GM19239 (cell line): ENCODE data around the gene ZNG1F.
"Not testable (repeated sequence)": the region's sequence is repeated elsewhere in the genome, so short reads cannot be mapped to it uniquely, and the experiment has no call there.

Experiments
- DNase-seq: peaks from one replicate; pipeline ENCODE4 v3.0.0; 2011; ENCODE audit warnings: low spot score; ENCODE audit not compliant: insufficient read length
- FAIRE-seq: peaks from 2 replicates; lab custom pipeline; 2011; peaks lifted over from hg19 to GRCh38; lab: Jason Lieb, UNC

ZNG1F gene

DNA sequence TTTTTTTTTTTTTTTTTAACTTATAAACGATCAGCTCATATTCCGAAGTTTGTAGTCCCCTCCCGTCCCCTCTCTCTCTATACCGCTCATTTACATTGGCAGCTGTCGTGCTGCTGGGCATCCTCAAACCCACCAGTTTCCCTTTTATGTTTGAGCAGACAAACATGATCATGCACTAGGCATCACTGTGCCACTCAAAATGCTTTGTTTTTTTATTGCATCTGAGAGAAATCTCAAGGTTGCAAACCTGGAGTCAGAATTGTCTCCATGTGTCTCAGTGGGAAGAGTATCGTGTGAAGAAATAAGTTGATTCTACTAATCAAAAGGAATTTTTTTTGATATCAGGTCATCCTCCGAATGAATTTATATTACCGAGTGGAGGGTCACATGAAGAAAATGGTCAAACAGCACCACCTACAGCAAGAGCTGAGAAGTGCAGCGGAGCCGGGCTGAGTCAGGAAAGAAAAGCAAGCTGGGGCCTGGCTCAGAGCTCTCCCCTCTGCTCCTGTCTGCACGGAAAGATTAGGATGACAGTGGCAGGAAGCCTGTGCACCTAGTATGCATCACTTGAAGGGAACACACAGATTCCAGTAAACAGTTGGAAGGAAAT lies 100.6 kb downstream of the ZNG1F start:
- DNase-seq, FAIRE-seq: not testable (repeated sequence)

- not testable (repeated sequence) for FAIRE-seq
These were observed 101.2 kb downstream of the ZNG1F start for GRCh38 chr9:41087929-41088328.

GRCh38 chr9:41087157-41087780 lies 101.8 kb downstream of the ZNG1F start:
- not testable (repeated sequence) for FAIRE-seq

More at GRCh38 chr9:41087929-41088328, 101.2 kb downstream of the ZNG1F start:
- DNase-seq = not testable (repeated sequence)

DNA sequence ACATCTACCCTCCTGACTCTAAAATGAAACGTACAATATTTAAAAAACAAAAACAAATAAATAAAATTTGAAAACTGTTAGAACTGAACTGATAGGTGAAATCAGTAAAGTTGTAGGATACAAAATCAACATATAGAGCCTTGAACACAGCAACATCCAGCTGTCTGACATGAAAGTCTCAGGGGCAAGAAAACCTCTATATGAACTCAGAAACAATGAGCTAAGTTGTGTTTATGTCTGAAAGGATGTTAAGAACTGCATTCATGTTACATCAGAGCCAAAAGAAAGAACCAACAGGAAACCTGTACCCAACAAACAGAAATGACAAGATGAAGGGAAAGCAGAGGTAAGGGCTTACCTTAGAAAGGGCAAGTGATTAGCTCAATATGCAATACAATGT lies 102.4 kb downstream of the ZNG1F start:
- DNase-seq, FAIRE-seq: not testable (repeated sequence)

More at GRCh38 chr9:41087157-41087780, 101.8 kb downstream of the ZNG1F start:
- DNase-seq = not testable (repeated sequence)

DNA sequence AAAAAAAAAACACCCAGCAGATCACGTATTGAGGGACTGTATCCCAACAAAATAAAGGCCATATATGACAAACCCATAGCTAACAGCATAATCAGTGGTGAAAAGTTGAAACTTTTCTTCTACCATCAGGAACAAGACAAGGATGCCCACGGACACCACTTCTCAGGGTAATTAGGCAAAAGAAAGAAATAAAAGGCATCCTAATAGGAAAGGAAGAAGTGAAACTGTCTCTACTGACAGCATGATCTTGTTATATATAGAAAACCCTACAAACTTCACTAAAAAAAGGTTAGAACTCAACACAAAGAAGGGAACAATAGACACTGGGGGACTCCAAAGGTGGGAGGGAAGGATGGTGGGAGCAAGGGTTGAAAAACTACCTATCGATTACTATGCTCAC lies 102.9 kb downstream of the ZNG1F start:
- FAIRE-seq, DNase-seq: not testable (repeated sequence)

DNA sequence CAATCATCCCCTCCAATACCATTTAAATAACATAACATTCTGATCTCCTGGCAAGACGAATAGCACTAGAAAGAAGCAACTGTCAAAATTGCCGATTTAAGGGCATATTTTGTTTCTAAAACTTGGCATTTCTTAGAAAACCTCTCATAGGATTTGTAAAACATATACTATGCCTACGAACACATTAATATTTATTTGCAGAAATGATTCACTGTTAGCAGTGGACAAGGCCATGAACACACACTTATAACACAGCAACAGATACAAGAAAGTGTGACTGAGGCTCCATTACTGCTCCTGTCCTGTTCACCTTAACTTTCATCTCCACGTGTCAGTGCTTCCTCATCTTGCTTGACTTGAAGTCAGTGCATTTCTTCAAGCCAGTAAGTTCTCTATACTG lies 106.8 kb downstream of the ZNG1F start:
- FAIRE-seq, DNase-seq: not testable (repeated sequence)
